Astrocyte (in vitro differentiated cells and primary cell): Measurements from ENCODE around the gene SFR1.

Experiments
- CTCF ChIP-seq: IDR thresholded peaks from 2 replicates; pipeline ENCODE4 v1.5.1; 2011; ENCODE audit warnings: low read depth, mild to moderate bottlenecking, inconsistent platforms, low read length, moderate library complexity; ENCODE audit not compliant: insufficient read depth
- EZH2 ChIP-seq: IDR thresholded peaks from 2 replicates; pipeline ENCODE4 v1.6.1; 2012; ENCODE audit warnings: mild to moderate bottlenecking, low read length, inconsistent platforms; ENCODE audit not compliant: insufficient read depth

- TF ChIP-seq CTCF, result no peak
- no peak for TF ChIP-seq EZH2
Observed at GRCh38 chr10:104151737-104152136, 29.8 kb downstream of the SFR1 start.
